HG02623 (cell line): Measurements from ENCODE around the gene CGB8.
"Not testable (repeated sequence)": the region's sequence is repeated elsewhere in the genome, so short reads cannot be mapped to it uniquely, and the experiment has no call there.

Experiments used
- ATAC-seq: cut with Tn5 transposase; IDR thresholded peaks from one replicate; pipeline ENCODE4 v1.9.1; 2021; ENCODE audit warnings: moderate library complexity; ENCODE audit not compliant: unreplicated experiment

CGB8 gene

GRCh38 chr19:49031642-49032301 lies 17.1 kb downstream of the CGB8 start, which contains the start of gene CGB2:
CGB2 (plus strand) TSS chr19:49031890; CDS start chr19:49032096, 206 bp downstream.
- not testable (repeated sequence) for ATAC-seq

- not testable (repeated sequence) for ATAC-seq
These were observed 18.6 kb downstream of the CGB8 start for GRCh38 chr19:49030323-49030722.

GRCh38 chr19:49029749-49030148 lies 19.2 kb downstream of the CGB8 start:
- ATAC-seq, result not testable (repeated sequence)

GRCh38 chr19:49028686-49029085 lies 20.2 kb downstream of the CGB8 start:
- not testable (repeated sequence) for ATAC-seq

GRCh38 chr19:49025599-49025998 lies 23.3 kb downstream of the CGB8 start:
- ATAC-seq, result not testable (repeated sequence)

GRCh38 chr19:49025088-49025487 lies 23.8 kb downstream of the CGB8 start:
- ATAC-seq, result not testable (repeated sequence)

- not testable (repeated sequence) for ATAC-seq
These were observed 24.7 kb downstream of the CGB8 start, which contains the start of gene CGB3 for GRCh38 chr19:49024233-49024632. CGB3 (minus strand) TSS chr19:49024333; CDS start chr19:49023971, 362 bp downstream.

GRCh38 chr19:49022116-49022515 lies 26.8 kb downstream of the CGB8 start:
- ATAC-seq, result no peak

GRCh38 chr19:49020931-49021895 lies 27.7 kb downstream of the CGB8 start:
- ATAC-seq, result no peak

GRCh38 chr19:49020342-49020741 lies 28.6 kb downstream of the CGB8 start:
- no peak for ATAC-seq

- no peak for ATAC-seq
These were observed 29.5 kb downstream of the CGB8 start for GRCh38 chr19:49019242-49019932.

- not testable (repeated sequence) for ATAC-seq
These were observed 30.3 kb downstream of the CGB8 start for GRCh38 chr19:49018388-49019241.

GRCh38 chr19:49017666-49018351 lies 31.1 kb downstream of the CGB8 start:
- peak; percentile 52 for ATAC-seq

- ATAC-seq, result no peak
These were observed 31.8 kb downstream of the CGB8 start, which contains the start of gene LHB for GRCh38 chr19:49017041-49017665. LHB (minus strand) TSS chr19:49017091; CDS start chr19:49017081, 10 bp downstream.

- no peak for ATAC-seq
These were observed 32.7 kb downstream of the CGB8 start for GRCh38 chr19:49016067-49016839.

GRCh38 chr19:49014870-49015255 lies 34.0 kb downstream of the CGB8 start:
- ATAC-seq, result no peak

GRCh38 chr19:49014123-49014869 lies 34.6 kb downstream of the CGB8 start:
- no peak for ATAC-seq

GRCh38 chr19:49011194-49011593 lies 37.7 kb downstream of the CGB8 start:
- no peak for ATAC-seq
